ENCODE measurements around the gene PTPRT. TPM values are rescaled to one million over a fixed set of nuclear protein-coding genes. Genes with fewer than 3 reads are reported as not detected.

Gene PTPRT
- total RNA-seq, 4 donors from 2014 or later = 0.72 to 2.5 (median 1.4) TPM

GRCh38 chr20:42461291-42461690, 728.4 kb downstream of the PTPRT start:
- 91% methylated on average over 2 of the region's 2 CpGs for WGBS
- no peak overlapping the region for H3K4me3 ChIP-seq

GRCh38 chr20:42447270-42447669, 742.4 kb downstream of the PTPRT start:
- no peak overlapping the region for H3K27ac ChIP-seq
- no peaks in the 10 kb centered on the region for H3K36me3 ChIP-seq
- no peaks in the 10 kb centered on the region for H3K9me3 ChIP-seq
- H3K27me3 ChIP-seq = no peaks in the 10 kb centered on the region
- DNase-seq (ENCODE audit: low spot score in 2 of 2) = no peak
- no peak overlapping the region for H3K4me3 ChIP-seq
- TF ChIP-seq POLR2A (IDR thresholded peaks at IDR 0.05) (no peak), POLR2AphosphoS5 (IDR thresholded peaks at IDR 0.05) (no peak), EP300 (IDR thresholded peaks at IDR 0.05) (no peak), CTCF (IDR thresholded peaks at IDR 0.05) (no peak)
- WGBS = 65% methylated on average over 2 of the region's 2 CpGs
- no peaks in the 10 kb centered on the region for H3K4me1 ChIP-seq

More at GRCh38 chr20:42461291-42461690, 728.4 kb downstream of the PTPRT start:
- Histone ChIP-seq H3K4me1 (no peaks in the 10 kb centered on the region), H3K36me3 (no peaks in the 10 kb centered on the region), H3K27me3 (no peaks in the 10 kb centered on the region), H3K27ac (no peak overlapping the region), H3K9me3 (no peaks in the 10 kb centered on the region)
- DNase-seq (ENCODE audit: low spot score in 2 of 2) = no peak
- no peak for TF ChIP-seq CTCF (IDR thresholded peaks at IDR 0.05)
- no peak for TF ChIP-seq POLR2A (IDR thresholded peaks at IDR 0.05)
- no peak for TF ChIP-seq POLR2AphosphoS5 (IDR thresholded peaks at IDR 0.05)
- TF ChIP-seq EP300 (IDR thresholded peaks at IDR 0.05) = no peak

- TF ChIP-seq POLR2AphosphoS5 (IDR thresholded peaks at IDR 0.05) (no peak), POLR2A (IDR thresholded peaks at IDR 0.05) (no peak), EP300 (IDR thresholded peaks at IDR 0.05) (no peak), CTCF (IDR thresholded peaks at IDR 0.05) (no peak)
- Histone ChIP-seq H3K4me1 (peaks cover 3% of the 10 kb centered on the region), H3K27ac (no peak overlapping the region), H3K9me3 (no peaks in the 10 kb centered on the region), H3K4me3 (no peak overlapping the region), H3K36me3 (no peaks in the 10 kb centered on the region), H3K27me3 (no peaks in the 10 kb centered on the region)
- DNase-seq (ENCODE audit: low spot score in 2 of 2) = no peak
- 62% methylated on average over 3 of the region's 3 CpGs for WGBS
These were observed 744.9 kb downstream of the PTPRT start for GRCh38 chr20:42444799-42445198.

GRCh38 chr20:42443200-42443599, 746.5 kb downstream of the PTPRT start:
- WGBS = 83% methylated on average over 4 of the region's 4 CpGs
- Histone ChIP-seq H3K27me3 (no peaks in the 10 kb centered on the region), H3K9me3 (no peaks in the 10 kb centered on the region), H3K4me1 (peaks cover 3% of the 10 kb centered on the region), H3K36me3 (no peaks in the 10 kb centered on the region), H3K4me3 (no peak overlapping the region), H3K27ac (no peak overlapping the region)
- DNase-seq (ENCODE audit: low spot score in 2 of 2) = no peak
- TF ChIP-seq EP300 (IDR thresholded peaks at IDR 0.05) = no peak
- TF ChIP-seq POLR2A (IDR thresholded peaks at IDR 0.05) = no peak
- no peak for TF ChIP-seq CTCF (IDR thresholded peaks at IDR 0.05)

- DNase-seq (ENCODE audit: low spot score in 2 of 2) = no peak
- H3K9me3 ChIP-seq = no peaks in the 10 kb centered on the region
- WGBS = 65% methylated on average over 6 of the region's 6 CpGs
- no peaks in the 10 kb centered on the region for H3K36me3 ChIP-seq
- TF ChIP-seq POLR2AphosphoS5 (IDR thresholded peaks at IDR 0.05) (no peak), CTCF (IDR thresholded peaks at IDR 0.05) (no peak), EP300 (IDR thresholded peaks at IDR 0.05) (no peak), POLR2A (IDR thresholded peaks at IDR 0.05) (no peak)
- no peak overlapping the region for H3K27ac ChIP-seq
- H3K4me1 ChIP-seq = peaks cover 3% of the 10 kb centered on the region
- H3K27me3 ChIP-seq = no peaks in the 10 kb centered on the region
- H3K4me3 ChIP-seq = no peak overlapping the region
These were observed 747.0 kb downstream of the PTPRT start for GRCh38 chr20:42442716-42443115.

Data from suprapubic skin (tissue), 4 donors.